Medulla oblongata (tissue), 1 donor: ENCODE results near the gene SPON1.
"Not testable (repeated sequence)": the region's sequence is repeated elsewhere in the genome, so short reads cannot be mapped to it uniquely, and the experiment has no call there.

Experiments used
- DNase-seq: peaks from one replicate; pipeline ENCODE4 v3.0.0-alpha.2; 2015; ENCODE audit errors: extremely low spot score

The SPON1 gene

DNA sequence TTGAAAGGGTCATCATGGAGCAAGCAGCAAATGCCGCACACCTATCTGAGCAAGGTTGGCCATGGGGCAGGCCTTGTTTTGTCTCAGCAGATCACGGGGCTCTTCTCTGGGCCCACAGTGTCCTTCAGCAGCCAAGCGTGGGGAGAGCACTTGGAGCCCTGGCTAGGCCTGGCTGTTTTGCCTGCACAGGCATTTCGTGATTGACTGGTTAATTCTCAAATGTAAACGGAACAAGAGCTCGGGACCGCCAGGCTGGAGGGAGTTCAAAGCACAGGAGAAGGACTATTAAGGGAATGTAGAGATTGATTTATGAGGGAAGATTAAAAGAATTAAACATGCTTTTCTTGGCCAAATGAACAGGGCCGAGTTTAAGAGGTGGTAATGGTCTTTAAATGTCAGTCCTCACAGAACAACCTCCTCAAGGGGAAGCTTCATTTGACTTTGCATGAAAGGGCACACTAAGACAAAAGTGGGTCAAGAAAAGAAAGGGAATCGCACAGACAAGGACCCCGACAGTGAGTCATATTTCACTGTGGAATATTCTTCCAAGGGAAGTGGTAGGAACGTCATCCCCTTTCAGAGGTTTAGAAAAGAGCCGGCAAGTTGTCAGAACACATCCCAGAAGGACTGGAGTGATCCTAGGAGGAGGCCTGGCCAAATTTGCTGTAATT, 20.7 kb downstream of the SPON1 start:
- peak; percentile 33 for DNase-seq

DNA sequence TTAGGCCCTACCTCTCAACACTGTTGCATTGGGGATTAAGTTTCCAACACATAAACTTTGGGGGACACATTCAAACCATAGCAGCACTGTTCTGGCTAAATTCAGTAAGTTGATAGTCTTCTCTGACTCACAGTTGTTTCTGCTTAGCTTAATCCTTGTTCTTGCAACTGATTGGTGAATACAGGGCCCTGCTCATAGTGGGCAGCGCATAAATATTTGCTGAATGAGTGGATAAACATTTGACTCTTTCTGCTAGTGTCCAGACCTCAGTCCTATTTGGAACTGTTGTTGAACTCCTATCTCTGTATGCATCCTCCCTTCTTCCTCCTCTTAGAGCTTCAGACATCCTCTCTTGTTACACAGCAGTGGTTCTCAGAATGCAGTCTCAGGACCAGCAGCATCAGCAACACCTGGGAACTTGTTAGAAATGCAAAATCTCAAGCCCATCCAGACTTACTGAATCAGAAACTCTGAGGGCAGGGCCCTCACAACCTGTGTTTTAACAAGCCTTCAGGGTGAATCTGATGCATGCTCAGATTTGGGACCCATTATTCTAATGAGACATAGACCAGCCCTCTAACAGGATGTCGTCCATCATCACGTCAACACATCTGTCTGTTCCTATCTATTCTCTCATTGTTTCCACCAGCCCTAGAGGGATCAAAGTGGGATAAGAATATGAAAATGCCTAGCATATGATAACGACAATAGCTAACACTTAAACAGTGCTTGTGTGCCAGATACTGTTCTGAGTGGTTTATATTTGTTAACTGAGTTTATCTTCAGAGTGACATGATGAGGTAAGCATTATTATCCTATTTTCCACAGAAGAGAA, 22.3 kb downstream of the SPON1 start:
- no peak for DNase-seq

DNA sequence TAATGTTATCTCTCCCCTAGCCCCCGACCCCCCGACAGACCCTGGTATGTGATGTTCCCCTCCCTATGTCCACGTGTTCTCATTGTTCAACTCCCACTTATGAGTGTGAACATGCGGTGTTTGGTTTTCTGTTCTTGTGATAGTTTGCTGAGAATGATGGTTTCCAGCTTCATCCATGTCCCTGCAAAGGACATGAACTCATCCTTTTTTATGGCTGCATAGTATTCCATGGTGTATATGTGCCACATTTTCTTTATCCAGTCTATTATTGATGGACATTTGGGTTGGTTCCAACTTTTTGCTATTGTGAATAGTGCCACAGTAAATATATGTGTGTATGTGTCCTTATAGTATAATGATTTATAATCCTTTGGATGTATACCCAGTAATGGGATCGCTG, 24.2 kb downstream of the SPON1 start:
- not testable (repeated sequence) for DNase-seq

DNA sequence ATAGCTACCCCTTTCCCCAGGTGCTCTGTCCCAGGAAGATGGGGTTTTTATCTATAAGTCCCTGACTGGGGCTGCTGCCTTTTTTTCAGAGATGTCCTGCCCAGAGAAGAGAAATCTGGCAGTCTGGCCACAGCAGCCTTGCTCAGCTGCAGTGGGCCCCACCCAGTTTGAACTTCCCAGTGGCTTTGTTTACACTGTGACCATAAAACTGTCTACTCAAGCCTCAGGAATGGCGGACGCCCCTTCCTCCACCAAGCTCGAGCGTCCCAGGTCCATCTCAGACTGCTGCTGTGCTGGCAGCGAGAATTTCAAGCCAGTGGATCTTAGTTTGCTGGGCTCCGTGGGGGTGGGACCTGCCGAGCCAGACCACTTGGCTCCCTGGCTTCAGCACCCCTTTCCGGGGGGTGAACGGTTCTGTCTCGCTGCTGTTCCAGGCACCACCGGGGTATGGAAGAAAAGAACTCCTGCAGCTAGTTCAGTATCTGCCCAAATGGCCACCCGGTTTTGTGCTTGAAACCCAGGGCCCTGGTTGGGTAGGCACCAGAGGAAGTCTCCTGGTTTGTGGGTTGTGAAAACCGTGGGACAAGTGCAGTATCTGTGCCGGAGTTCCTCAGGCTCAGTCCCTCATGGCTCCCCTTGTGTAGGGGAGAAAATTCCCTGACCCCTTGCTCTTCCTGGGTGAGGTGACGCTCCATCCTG, 29.8 kb downstream of the SPON1 start:
- not testable (repeated sequence) for DNase-seq

DNA sequence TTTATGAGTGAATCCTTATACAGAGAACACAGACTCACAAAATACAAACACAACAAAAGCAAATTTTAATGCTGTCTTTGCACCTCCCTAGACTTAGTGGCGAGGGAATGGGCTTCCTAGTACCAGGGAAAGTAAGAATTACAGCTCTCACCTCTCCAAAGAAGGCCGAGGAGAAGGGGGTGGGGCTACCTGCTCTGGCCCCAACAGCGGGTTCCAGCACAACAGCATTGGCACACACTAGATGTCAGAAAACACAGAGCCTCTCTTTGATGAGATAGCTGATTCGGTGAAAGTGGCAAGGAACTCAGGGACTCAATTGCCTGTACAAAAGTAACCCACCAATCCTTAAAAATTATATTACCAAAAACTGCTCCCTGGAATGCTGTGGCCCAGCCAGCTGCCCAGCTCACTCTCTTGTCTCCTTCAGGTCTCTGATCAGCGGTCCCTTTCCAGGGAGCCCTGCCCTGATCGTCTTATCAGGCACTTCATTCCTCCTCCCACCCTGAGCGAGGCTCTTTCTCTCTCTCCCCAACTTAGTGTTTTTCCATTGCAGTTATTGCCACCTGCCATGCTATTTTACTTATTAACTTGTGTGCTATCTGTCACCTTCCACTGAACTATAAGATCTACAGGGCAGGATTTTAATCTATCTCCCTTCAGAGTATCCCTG, 30.7 kb downstream of the SPON1 start:
- no peak for DNase-seq

DNA sequence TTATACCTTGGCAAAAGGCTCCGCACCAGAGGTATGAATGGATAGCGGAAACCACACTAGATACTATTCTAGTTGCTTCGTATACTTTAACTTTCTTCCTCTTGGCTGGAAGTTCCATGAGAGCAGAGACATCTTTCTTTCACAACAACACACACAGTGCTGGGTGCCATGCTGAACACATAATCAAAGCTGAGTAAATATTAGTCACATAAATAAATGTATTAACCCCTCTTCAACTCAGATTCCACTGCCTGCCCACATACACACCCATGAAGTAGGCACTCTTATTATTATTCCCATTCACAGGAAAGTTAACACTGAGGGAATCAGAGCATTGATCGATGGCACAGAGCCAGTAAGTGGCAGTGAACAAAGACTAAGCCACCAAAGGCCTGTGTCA, 35.4 kb downstream of the SPON1 start:
- no peak for DNase-seq

DNA sequence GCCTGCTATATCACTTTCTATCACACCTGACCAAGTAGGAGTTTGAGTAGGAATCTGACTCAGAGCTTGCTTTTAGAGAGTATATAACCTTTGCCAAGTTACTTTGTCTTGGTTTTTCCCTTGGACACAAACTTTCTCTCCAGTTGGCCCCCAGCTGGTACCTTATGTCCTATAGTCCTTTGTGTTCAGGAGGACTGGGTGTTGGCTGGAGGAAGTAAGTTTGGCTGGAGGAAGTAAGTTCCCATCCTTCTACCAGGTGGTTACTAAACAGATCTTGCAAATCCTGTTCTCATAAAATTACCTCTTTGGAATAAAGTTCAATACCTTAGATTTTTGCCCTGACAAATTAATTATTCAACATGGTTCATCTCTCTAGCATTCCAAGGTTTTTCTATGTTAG, 37.2 kb downstream of the SPON1 start:
- DNase-seq: no peak

DNA sequence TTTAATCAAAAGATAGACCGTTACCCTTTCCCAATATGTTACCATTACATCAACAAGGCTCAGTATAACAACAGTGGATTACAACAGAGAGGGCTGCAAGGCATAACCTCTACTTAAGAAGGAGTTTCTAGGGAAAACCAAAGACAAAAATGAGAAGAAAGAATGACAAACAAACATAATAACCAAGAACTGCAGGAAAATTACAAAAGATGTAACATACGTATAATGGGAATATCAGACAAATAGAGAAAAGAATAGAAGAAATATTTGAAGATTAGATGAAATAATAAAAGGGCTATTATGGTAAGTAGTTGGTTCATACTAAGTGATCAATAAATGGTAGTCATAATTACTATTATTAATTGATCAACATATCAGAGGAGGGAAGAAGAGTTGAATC, 39.1 kb downstream of the SPON1 start:
- DNase-seq: no peak

DNA sequence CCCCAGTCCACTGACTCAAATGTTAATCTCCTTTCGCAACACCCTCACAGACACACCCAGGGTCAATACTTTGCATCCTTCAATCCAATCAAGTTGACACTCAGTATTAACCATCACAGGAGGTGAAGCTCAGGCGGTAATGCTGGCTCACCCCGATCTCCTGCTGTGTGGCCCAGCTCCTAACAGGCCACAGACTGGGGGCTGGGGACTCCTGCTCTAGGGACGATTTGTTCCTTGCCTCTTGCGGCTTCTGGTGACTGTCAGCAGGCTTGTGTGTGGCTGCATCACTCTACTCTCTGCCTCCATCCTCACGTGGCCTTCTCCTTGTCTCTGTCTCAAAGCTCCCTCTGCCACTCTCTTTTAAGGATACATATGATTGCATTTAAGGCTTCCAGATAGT, 45.0 kb downstream of the SPON1 start:
- no peak for DNase-seq

DNA sequence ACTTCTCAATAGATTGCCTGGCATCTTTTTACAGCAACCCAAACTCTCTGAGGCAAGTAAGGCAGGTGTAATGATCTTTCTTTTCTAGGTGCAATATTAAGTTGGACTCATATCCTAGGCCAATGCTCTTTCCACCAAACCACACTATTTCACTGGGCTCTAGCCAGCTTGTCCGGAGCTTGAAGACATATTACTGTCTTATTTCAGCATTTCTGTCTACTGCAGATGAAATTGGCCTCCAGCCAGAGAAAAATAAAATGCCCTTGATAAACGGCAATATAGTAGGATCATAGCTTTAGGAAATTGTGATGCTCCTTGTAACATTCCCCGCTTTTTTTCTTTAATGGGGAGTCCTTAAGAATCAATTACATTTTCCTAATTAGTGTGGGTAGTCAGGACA, 48.1 kb downstream of the SPON1 start:
- DNase-seq: no peak

DNA sequence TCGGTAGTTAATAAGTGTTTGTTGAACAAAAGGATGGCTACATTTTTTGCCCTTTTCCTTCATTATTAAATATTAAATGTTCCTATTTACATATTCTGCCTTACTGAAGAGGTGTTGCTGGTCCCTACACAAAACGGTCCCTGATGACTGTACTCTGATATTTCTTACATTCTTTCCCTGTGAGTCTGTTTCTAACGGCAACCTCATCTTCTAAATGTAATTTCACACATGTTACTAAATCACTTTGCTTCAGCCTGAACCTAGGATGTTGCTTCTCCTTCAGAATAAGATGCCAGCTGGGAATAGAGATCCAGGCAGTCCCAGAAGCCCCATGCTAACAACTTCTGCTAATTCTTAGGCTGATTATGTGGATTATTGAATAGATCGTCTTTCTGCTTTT, 50.3 kb downstream of the SPON1 start:
- no peak for DNase-seq

DNA sequence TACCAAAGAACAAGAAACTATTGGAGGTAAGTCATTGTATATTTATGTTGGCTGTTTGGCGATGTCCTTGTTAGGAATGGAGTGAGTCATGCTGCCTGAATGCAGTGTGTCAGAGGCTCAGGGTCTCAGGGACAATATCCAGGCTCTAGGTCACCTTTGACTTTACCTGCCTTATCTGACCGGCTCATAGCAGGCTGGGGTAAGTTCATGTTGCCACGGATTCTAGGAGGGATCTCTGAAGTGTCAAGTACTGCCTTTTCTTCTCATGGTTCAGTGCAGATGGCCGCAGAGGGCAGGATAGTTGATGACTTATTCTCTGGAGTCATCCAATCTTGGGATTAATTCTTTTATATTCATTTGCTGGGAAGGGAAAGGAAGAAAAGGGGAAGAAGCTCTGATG, 53.2 kb downstream of the SPON1 start:
- no peak for DNase-seq

DNA sequence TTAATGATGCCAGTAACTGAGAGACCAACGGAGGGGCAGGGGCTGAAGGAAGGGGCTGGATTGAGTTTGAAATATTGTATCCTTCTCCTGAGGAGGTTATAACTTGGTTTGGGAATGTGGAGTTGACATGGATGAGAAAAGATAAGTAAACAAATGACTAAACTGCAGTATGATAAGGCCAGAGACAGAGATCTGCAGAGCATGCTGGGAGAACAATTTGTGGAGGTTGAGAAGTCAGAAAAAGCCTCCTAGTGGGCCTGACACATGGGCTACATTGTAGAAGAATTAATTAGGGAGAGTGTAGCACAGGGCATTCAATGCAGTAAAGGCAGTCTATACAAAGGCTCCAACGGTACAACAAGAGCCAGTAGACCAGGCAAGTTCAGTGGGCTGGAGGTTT, 55.9 kb downstream of the SPON1 start:
- no peak for DNase-seq

DNA sequence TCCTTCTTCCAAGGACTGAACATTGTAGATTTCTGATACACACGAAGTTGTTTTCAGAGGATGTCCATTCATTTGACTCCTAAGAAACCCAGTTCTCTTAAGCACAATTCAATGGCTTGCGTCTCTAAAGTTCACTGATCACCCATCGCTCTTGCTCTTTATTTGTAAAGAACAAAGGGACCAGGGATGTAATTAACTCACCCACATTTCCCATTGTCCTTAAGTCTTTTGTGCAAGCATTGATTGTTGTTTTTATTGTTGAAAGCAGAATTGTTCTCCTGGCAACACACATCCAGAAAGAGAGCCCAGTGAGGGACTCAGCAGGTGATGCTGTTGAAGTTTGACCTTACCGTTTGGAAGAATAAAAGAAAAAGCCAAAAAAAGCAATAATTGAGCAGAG, 59.2 kb downstream of the SPON1 start:
- DNase-seq: no peak

DNA sequence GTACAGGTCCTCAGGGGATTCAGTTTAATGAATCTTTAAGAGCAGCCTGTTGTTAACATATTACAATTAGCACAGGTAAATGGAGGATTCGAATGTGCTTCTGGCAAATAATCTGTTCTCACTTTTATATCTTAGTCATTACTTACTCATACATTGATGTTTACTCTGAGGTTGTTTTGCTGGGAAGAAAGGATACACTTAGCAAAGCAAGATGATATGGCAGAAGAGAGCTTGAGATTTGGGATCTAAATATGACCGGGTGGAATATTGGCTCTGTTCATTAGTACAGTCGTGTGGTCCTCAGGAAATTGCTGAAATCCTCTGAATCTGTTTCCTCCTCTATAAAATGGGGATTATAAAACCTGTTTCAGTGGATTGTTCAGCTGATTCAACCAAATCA, 59.7 kb downstream of the SPON1 start:
- DNase-seq: no peak

DNA sequence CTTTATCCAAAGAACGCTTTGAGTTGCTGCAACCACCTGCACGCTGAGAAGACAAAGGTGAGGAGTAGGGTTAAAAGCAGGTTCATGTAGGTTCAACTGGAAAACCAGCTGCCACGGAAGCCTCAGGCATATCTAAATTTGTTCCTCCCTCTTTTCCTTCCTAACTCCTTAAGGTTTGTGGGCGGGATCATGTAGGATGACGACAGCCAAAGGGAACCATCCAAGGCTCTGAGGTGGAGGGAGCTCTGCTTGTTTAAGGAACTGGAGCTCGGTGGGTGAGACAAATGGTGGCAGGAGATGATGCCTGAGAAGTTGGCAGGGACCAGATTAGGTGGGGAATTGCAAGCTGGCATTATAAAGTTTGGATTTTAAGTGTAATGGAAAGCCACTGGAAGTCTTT, 60.3 kb downstream of the SPON1 start:
- DNase-seq: no peak

DNA sequence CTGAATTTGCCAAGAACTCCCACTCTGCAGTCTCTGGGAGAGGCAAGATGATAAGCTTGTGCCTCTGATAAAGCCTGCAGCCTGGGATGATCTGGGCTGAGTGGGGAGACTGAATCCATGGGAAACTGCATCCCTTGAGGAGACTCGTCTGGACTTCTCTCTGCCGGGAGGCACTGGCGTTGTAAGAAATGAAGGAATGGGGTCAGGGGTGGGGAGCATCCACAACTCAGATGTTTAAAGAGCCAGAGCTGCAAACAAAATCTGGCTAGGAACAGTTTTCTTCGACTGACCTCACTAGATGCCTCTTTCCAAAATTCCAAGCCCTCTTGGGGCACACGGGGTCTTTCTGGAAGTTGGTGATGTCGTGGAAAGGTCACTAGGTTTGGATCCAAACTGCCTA, 64.4 kb downstream of the SPON1 start:
- DNase-seq: no peak

DNA sequence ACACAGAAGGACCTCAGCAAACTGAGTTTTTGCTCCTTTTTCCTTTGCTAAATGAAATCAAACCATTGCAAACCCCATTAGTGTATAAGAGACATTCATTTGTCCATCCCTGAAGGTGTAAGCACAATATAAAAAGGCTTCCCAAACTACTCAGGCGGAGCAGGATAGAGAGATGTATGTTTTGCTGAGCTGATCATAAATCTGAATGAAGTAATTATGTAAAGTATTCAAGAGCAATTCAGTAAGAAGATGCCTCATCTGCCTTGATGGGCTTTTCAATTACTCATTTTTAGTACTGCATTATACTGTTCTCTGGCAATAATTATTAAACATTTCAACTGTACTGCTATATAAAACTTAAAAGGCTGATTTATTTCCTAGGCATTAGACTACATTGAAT, 65.0 kb downstream of the SPON1 start:
- DNase-seq: no peak

DNA sequence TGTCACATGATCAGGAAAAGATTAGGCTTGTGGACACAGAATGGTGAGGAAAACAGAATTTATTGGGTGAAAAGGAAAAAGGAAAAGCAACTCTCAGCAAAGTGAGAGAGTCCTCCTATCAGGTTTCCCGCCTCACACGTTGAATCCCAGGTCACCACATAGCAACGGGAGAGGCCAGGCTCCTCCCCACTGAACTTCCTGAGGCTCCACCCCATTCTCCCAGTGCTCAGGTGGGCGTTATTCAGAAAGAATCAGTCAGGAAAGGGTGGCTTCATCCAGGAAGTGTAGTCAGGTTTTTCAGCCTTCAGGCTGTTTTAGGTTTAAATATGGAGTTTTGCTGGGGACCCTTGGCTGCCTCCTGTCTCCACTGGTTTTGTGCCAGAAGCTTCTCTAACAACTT, 66.9 kb downstream of the SPON1 start:
- DNase-seq: no peak

DNA sequence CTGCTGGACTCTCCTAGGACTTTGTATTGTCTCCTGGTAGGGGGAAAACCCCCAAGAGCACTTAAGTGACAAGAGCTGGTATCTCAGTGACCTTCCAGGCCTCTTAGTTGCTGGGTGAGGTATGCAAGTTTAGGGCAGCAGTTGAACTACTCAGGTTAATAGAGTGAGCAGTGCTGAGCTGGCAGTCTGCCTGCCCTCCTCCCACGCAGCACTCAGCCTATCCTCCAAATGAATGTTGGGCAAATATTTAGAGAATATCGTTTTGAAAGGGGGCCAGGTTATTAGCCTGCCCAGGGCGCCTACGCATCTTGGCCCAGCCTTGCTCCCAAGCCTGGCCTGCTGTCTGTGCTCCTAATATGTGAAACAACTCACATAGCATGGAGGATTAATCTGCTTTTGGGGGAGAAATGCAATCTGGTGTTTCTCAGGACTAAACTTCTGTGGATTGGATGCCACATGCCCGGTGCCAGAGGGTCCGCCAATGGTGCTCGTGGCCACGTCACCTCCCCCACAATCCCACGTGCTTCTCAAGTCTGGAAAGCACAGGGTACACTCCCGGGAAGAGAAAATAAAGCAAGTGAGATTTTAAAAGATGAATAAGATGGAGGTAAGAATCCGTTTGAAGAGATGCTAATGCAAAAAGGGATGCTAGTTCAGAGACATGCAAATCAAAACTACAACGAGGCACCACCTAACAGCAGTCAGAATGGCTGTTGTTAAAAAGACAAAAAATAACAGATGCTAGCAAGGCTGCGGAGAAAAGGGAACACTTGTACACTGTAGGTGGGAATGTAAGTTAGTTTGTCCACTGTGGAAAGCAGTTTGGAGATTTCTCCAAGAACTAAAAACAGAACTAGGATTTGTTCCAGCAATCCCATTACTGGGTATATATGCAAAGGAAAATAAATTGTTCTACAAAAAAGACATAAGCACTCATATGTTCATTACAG, 67.7 kb downstream of the SPON1 start:
- no peak for DNase-seq

DNA sequence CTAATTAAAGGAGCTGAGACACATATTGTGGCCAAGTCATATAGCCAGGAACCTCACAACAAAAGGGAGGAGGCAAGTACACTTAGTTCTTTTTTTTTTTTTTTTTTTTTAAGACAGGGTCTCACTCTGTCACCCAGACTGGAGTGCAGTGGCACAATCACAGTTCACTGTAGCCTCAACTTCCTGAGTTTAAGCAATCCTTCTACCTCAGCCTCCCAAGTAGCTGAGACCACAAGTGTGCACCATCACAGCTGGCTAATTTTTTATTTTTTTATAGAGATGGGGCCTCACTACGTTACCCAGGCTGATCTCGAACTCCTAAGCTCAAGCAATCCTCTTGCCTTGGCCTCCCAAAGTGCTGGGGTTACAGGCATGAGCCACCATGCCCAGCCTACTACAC, 73.0 kb downstream of the SPON1 start:
- not testable (repeated sequence) for DNase-seq
